ENCODE data around the gene SLC6A11.

SLC6A11 gene

GRCh38 chr3:10771486-10772270 lies 44.4 kb upstream of the SLC6A11 start:
- Histone ChIP-seq H3K4me2 (no peak overlapping the region), H3K27me3 (ENCODE audit: insufficient read depth, low read depth) (no peaks in the 10 kb centered on the region), H3K9ac (no peak overlapping the region), H4K20me1 (ENCODE audit: insufficient read depth) (no peaks in the 10 kb centered on the region), H3K79me2 (ENCODE audit: insufficient read depth, low read depth) (no peaks in the 10 kb centered on the region), H3K4me1 (ENCODE audit: low read depth, poor library complexity, severe bottlenecking) (no peaks in the 10 kb centered on the region), H3K4me3 (IDR thresholded peaks at IDR 0.05; ENCODE audit: insufficient read depth, low read depth, low read length) (no peak overlapping the region), H3K36me3 (ENCODE audit: insufficient read depth) (no peaks in the 10 kb centered on the region), H3K27ac (no peak overlapping the region), H2AFZ (ENCODE audit: low read depth) (no peak overlapping the region)
- no peak for TF ChIP-seq CTCF (conservative IDR thresholded peaks at IDR 0.05; ENCODE audit: low read depth, low read length)

- no peak overlapping the region for H3K4me3 ChIP-seq (IDR thresholded peaks at IDR 0.05; ENCODE audit: insufficient read depth, low read depth, low read length)
- no peaks in the 10 kb centered on the region for H3K27me3 ChIP-seq (ENCODE audit: insufficient read depth, low read depth)
- H2AFZ ChIP-seq (ENCODE audit: low read depth), result no peak overlapping the region
- no peaks in the 10 kb centered on the region for H4K20me1 ChIP-seq (ENCODE audit: insufficient read depth)
- no peaks in the 10 kb centered on the region for H3K79me2 ChIP-seq (ENCODE audit: insufficient read depth, low read depth)
- no peak for TF ChIP-seq CTCF (conservative IDR thresholded peaks at IDR 0.05; ENCODE audit: low read depth, low read length)
- no peak overlapping the region for H3K9ac ChIP-seq
- H3K4me2 ChIP-seq, result no peak overlapping the region
- H3K4me1 ChIP-seq (ENCODE audit: low read depth, poor library complexity, severe bottlenecking), result no peaks in the 10 kb centered on the region
- no peak overlapping the region for H3K27ac ChIP-seq
- no peaks in the 10 kb centered on the region for H3K36me3 ChIP-seq (ENCODE audit: insufficient read depth)
These were observed 43.5 kb upstream of the SLC6A11 start for GRCh38 chr3:10772271-10773161.

DNA sequence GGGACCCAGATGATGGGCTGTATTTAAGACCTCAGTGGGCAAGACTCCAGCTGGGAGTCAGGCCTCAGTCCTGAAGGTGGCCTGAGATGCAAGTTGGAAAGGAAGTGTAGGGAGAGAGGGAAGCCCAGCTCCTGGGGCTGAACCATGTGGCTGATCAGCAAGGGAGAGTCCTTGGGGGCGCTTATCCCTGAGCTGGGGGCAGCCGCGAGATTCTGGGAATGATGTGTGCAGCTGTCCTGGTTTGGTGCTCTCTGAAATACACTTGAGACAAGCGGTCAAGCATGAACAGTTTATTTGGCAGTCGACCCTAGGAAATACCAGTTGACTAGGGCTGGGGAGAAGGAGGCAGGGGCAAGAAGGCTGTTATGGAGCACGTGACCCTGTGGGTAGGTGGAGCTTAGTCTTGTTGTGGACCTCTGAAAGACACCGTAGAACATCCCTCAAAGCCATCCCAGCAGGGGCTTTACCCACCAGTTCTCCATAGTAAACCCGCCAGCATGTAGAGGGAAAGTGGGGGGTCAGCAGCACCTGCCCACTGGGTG lies 41.8 kb upstream of the SLC6A11 start:
- H3K9ac ChIP-seq, result no peak overlapping the region
- H3K79me2 ChIP-seq (ENCODE audit: insufficient read depth, low read depth), result no peaks in the 10 kb centered on the region
- H3K4me1 ChIP-seq (ENCODE audit: low read depth, poor library complexity, severe bottlenecking), result no peaks in the 10 kb centered on the region
- H3K4me2 ChIP-seq, result no peak overlapping the region
- H4K20me1 ChIP-seq (ENCODE audit: insufficient read depth), result no peaks in the 10 kb centered on the region
- no peaks in the 10 kb centered on the region for H3K36me3 ChIP-seq (ENCODE audit: insufficient read depth)
- H2AFZ ChIP-seq (ENCODE audit: low read depth), result no peak overlapping the region
- H3K4me3 ChIP-seq (IDR thresholded peaks at IDR 0.05; ENCODE audit: insufficient read depth, low read depth, low read length), result no peak overlapping the region
- H3K27ac ChIP-seq, result no peak overlapping the region
- H3K27me3 ChIP-seq (ENCODE audit: insufficient read depth, low read depth), result no peaks in the 10 kb centered on the region
- TF ChIP-seq CTCF (conservative IDR thresholded peaks at IDR 0.05; ENCODE audit: low read depth, low read length), result no peak

GRCh38 chr3:10774825-10775224 lies 41.2 kb upstream of the SLC6A11 start:
- Histone ChIP-seq H3K79me2 (ENCODE audit: insufficient read depth, low read depth) (no peaks in the 10 kb centered on the region), H2AFZ (ENCODE audit: low read depth) (no peak overlapping the region), H3K4me2 (no peak overlapping the region), H4K20me1 (ENCODE audit: insufficient read depth) (no peaks in the 10 kb centered on the region), H3K4me3 (IDR thresholded peaks at IDR 0.05; ENCODE audit: insufficient read depth, low read depth, low read length) (no peak overlapping the region), H3K36me3 (ENCODE audit: insufficient read depth) (no peaks in the 10 kb centered on the region), H3K4me1 (ENCODE audit: low read depth, poor library complexity, severe bottlenecking) (no peaks in the 10 kb centered on the region), H3K9ac (no peak overlapping the region), H3K27ac (no peak overlapping the region), H3K27me3 (ENCODE audit: insufficient read depth, low read depth) (no peaks in the 10 kb centered on the region)
- TF ChIP-seq CTCF (conservative IDR thresholded peaks at IDR 0.05; ENCODE audit: low read depth, low read length), result no peak

Measured in KMS-11 (cell line).